Osteoblast (primary cell): Measurements from ENCODE around the gene SCEL. TPM values are rescaled to one million over a fixed set of nuclear protein-coding genes. Genes with fewer than 3 reads are reported as not detected.
A peak's percentile ranks its signal among the peaks of the same experiment; 100 is the strongest.

Source experiments
- DNase-seq: peaks from one replicate; pipeline ENCODE4 v3.0.0; 2011; ENCODE audit warnings: low spot score, mixed read lengths; ENCODE audit not compliant: insufficient read length; ENCODE audit errors: missing footprints
- H2AFZ ChIP-seq: 2 replicates; pipeline ENCODE4 v1.6.0; 2011; ENCODE audit warnings: mild to moderate bottlenecking, low read length
- H3K27ac ChIP-seq: 2 replicates; pipeline ENCODE4 v1.5.1; 2011; ENCODE audit warnings: mild to moderate bottlenecking, low read depth, low read length, moderate library complexity
- H3K27me3 ChIP-seq: 2 replicates; pipeline ENCODE4 v1.6.0; 2012; ENCODE audit warnings: mild to moderate bottlenecking, control low read depth, inconsistent platforms, low read length, moderate library complexity; ENCODE audit not compliant: insufficient read depth
- H3K36me3 ChIP-seq: 2 replicates; pipeline ENCODE4 v1.5.1; 2011; ENCODE audit warnings: mild to moderate bottlenecking, low read length, control low read depth, moderate library complexity; ENCODE audit not compliant: insufficient read depth
- H3K4me1 ChIP-seq: 2 replicates; pipeline ENCODE4 v1.5.1; 2011; ENCODE audit warnings: mild to moderate bottlenecking, low read length, control low read depth, moderate library complexity; ENCODE audit not compliant: insufficient read depth
- H3K4me2 ChIP-seq: 2 replicates; pipeline ENCODE4 v1.6.0; 2011; ENCODE audit warnings: mild to moderate bottlenecking, low read length; ENCODE audit not compliant: insufficient read depth
- H3K4me3 ChIP-seq: fragments of 200-600 bp; sonication (generic); 3 replicates; pipeline ENCODE4 v1.5.1; 2012; ENCODE audit warnings: mild to moderate bottlenecking, low read length, inconsistent platforms; ENCODE audit not compliant: insufficient read depth
- H3K79me2 ChIP-seq: 2 replicates; pipeline ENCODE4 v1.6.0; 2012; ENCODE audit warnings: mild to moderate bottlenecking, low read length, control low read depth, inconsistent platforms; ENCODE audit not compliant: insufficient read depth
- H3K9me3 ChIP-seq: 2 replicates; pipeline ENCODE4 v1.5.1; 2011; ENCODE audit warnings: low read depth, low read length, control low read depth
- H4K20me1 ChIP-seq: 2 replicates; pipeline ENCODE4 v1.6.0; 2012; ENCODE audit warnings: mild to moderate bottlenecking, low read length, control low read depth; ENCODE audit not compliant: insufficient read depth
- total RNA-seq: library from RNA; depleted of rRNA; stranded (reverse); fragments of >200 nt; gene quantifications from 2 replicates; pipeline ENCODE4 v1.2.3, GENCODE V29; 2012
- TF ChIP-seq, protein P1 (sequence below): IDR thresholded peaks from 2 replicates; pipeline ENCODE4 v1.5.1; 2011; ENCODE audit warnings: mild to moderate bottlenecking, low read depth, low read length, moderate library complexity; ENCODE audit errors: extremely low read depth

SCEL gene, protein sequence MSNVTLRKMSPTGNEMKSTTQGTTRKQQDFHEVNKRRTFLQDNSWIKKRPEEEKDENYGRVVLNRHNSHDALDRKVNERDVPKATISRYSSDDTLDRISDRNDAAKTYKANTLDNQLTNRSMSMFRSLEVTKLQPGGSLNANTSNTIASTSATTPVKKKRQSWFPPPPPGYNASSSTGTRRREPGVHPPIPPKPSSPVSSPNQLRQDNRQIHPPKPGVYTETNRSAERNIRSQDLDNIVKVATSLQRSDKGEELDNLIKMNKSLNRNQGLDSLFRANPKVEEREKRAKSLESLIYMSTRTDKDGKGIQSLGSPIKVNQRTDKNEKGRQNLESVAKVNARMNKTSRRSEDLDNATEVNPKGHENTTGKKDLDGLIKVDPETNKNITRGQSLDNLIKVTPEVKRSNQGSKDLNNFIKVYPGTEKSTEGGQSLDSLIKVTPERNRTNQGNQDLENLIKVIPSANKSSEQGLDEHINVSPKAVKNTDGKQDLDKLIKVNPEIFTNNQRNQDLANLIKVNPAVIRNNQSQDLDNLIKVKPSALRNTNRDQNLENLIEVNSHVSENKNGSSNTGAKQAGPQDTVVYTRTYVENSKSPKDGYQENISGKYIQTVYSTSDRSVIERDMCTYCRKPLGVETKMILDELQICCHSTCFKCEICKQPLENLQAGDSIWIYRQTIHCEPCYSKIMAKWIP
- not detected in 2 replicates for total RNA-seq

DNA sequence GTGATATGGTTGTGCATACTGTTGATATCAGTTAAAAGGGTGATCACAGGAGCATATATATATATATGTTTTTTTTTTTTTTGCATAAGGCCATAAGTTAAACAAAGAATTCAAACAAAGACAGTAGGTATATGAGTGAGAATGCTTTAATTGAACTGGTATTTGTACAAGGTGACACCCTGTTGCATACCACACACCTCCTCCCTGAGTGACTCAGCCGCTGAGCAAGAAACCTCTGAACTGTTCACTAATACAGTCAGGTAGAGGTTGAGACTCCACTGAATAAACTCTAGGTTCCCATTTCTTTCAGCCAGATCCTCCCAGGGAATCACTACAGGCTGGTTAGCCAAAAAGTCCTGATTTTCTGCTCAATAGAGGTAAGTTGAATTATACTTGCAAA lies at the start of gene SCEL:
Gene SCEL, plus strand, starts transcription at position 259 of the 400 bp plus-strand sequence. CDS start 20,170 bp downstream, outside the sequence.
- no peaks in the 10 kb centered on the region for H3K4me1 ChIP-seq
- H4K20me1 ChIP-seq: no peaks in the 10 kb centered on the region
- DNase-seq: no peak
- no peak within 1 kb of the TSS for H3K4me3 ChIP-seq
- H3K36me3 ChIP-seq: no peaks in the 10 kb centered on the region
- H3K27me3 ChIP-seq: no peaks in the 10 kb centered on the region
- TF ChIP-seq, protein P1, sequence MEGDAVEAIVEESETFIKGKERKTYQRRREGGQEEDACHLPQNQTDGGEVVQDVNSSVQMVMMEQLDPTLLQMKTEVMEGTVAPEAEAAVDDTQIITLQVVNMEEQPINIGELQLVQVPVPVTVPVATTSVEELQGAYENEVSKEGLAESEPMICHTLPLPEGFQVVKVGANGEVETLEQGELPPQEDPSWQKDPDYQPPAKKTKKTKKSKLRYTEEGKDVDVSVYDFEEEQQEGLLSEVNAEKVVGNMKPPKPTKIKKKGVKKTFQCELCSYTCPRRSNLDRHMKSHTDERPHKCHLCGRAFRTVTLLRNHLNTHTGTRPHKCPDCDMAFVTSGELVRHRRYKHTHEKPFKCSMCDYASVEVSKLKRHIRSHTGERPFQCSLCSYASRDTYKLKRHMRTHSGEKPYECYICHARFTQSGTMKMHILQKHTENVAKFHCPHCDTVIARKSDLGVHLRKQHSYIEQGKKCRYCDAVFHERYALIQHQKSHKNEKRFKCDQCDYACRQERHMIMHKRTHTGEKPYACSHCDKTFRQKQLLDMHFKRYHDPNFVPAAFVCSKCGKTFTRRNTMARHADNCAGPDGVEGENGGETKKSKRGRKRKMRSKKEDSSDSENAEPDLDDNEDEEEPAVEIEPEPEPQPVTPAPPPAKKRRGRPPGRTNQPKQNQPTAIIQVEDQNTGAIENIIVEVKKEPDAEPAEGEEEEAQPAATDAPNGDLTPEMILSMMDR: no peak
- no peaks in the 10 kb centered on the region for H3K9me3 ChIP-seq
- H2AFZ ChIP-seq: no peak within 1 kb of the TSS
- H3K27ac ChIP-seq: no peak within 1 kb of the TSS
- H3K4me2 ChIP-seq: no peak within 1 kb of the TSS
- H3K79me2 ChIP-seq: no peaks in the 10 kb centered on the region

DNA sequence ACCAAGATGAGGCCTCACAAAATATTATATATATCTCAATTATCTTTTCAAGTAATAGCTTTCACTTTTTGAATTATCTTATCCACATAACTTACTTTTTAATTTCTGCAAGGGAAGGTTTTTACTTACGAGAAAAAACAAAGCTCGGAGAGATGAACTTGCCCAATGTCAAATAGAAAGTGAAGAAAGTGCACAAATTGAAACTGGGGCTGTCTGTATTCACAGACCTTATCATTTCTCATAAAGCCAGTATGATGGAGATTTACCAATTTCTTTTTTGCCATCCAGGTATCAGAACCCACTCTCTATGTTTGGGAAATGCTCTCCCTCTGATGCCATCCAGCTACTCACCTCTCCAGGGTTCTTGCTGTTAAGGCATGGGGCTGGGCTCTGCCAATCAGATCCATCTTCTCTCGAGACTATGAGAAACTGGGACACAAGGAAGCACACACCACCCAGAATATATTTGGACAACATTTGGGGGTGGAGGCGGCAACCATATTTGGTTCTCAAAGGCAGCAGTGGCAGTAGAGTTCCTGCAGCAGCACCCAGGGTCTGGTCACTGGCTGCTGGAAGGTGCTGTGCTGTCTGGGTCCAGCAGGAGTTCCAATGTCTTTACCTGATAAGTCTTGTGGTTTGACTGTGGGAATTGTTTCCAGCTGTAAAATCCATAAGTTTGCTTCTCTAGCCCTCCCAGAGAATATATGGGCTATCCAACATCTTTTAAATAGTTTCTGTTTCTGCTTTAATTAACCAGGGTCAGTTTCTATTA lies 45.8 kb upstream of the SCEL start:
- no peaks in the 10 kb centered on the region for H4K20me1 ChIP-seq
- no peaks in the 10 kb centered on the region for H3K79me2 ChIP-seq
- no peak overlapping the region for H3K4me2 ChIP-seq
- H3K36me3 ChIP-seq: no peaks in the 10 kb centered on the region
- TF ChIP-seq, protein P1: no peak
- H3K4me1 ChIP-seq: no peaks in the 10 kb centered on the region
- no peak overlapping the region for H2AFZ ChIP-seq
- no peak overlapping the region for H3K4me3 ChIP-seq
- no peaks in the 10 kb centered on the region for H3K9me3 ChIP-seq
- peaks cover 4% of the 10 kb centered on the region for H3K27me3 ChIP-seq
- DNase-seq: no peak
- H3K27ac ChIP-seq: no peak overlapping the region

DNA sequence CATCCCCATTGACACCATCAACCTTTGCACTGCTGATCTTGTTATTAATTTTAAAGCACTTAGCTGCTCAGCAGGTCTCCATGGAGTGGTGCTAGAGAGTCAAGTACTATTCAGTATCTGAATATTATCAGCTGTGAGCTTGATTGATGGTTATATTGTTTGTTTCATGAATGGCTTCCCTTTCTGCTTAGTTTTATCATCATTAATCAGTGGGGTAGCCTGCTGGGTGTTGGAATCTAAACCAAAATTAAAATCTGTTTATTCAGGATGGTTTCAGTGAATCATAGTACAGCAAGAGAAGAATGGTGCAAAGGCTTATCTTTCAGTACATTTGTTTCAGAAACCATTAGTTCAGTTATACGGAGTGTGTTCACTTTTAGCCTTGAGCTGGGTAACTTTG lies 42.5 kb upstream of the SCEL start:
- Histone ChIP-seq H3K27me3 (peaks cover 6% of the 10 kb centered on the region), H4K20me1 (no peaks in the 10 kb centered on the region), H3K79me2 (no peaks in the 10 kb centered on the region), H3K4me3 (no peak overlapping the region), H3K9me3 (no peaks in the 10 kb centered on the region), H3K4me2 (no peak overlapping the region), H3K27ac (no peak overlapping the region), H3K4me1 (no peaks in the 10 kb centered on the region), H2AFZ (no peak overlapping the region), H3K36me3 (no peaks in the 10 kb centered on the region)
- TF ChIP-seq, protein P1: peak; percentile 56
- DNase-seq: no peak
